Endothelial cell of umbilical vein (primary cell): ENCODE data around the gene CTSG. TPM values are rescaled to one million over a fixed set of nuclear protein-coding genes. Genes with fewer than 3 reads are reported as not detected.

Experiments
- Bru-seq: library from RNA; stranded (reverse); fragments of 400-500 nt; gene quantifications from one replicate; lab custom pipeline; 2021; lab: Mats Ljungman, UMichigan
- BruChase-seq, 2 experiments: library from RNA; stranded (reverse); fragments of 400-500 nt; gene quantifications; one replicate each; lab custom pipeline; 2021; lab: Mats Ljungman, UMichigan
- BruUV-seq: library from RNA; stranded (reverse); fragments of 400-500 nt; replicated peaks from 2 replicates; lab custom pipeline; 2021; lab: Mats Ljungman, UMichigan
- CTCF ChIA-PET: fragments of 300-600, 350-600 bp; sonication (Branson Sonifier 250); formaldehyde crosslinking; loops from one replicate; lab custom pipeline; 2021; ENCODE audit warnings: antibody characterized with exemption, inconsistent platforms; lab: Charles Lee
- POLR2A ChIA-PET: fragments of 300-600, 350-600 bp; sonication (Branson Sonifier 250); formaldehyde crosslinking; loops from one replicate; lab custom pipeline; 2021; ENCODE audit warnings: antibody characterized with exemption, inconsistent platforms; lab: Charles Lee
- DNase-seq: peaks from one replicate; pipeline ENCODE4 v3.0.0-alpha.2; 2011; ENCODE audit warnings: low read depth, low spot score
- FAIRE-seq: peaks from 2 replicates; lab custom pipeline; 2011; peaks lifted over from hg19 to GRCh38; lab: Jason Lieb, UNC
- H2AFZ ChIP-seq: 2 replicates; pipeline ENCODE4 v1.6.0; 2012; ENCODE audit warnings: low read depth, low read length, control low read depth, inconsistent platforms
- H3K27ac ChIP-seq: 2 replicates; pipeline ENCODE4 v1.5.1; 2011; ENCODE audit warnings: low read depth, mild to moderate bottlenecking, control low read depth, low read length, moderate library complexity; ENCODE audit not compliant: insufficient read depth
- H3K27me3 ChIP-seq, 2 experiments: 2 replicates each; pipeline versions ENCODE4 v1.6.0 to v1.6.1; 2011; ENCODE audit warnings: low read length in 2 of 2, mixed read lengths in 1 of 2; ENCODE audit not compliant: control insufficient read depth in 2 of 2, insufficient read depth in 2 of 2
- H3K36me3 ChIP-seq, 2 experiments: 2 replicates in 1 of 2; 3 replicates in 1 of 2; pipeline ENCODE4 v1.5.1; 2011; ENCODE audit warnings: low read length in 2 of 2, mild to moderate bottlenecking in 1 of 2, moderate library complexity in 1 of 2; ENCODE audit not compliant: control insufficient read depth in 2 of 2, insufficient read depth in 2 of 2; ENCODE audit errors: extremely low read depth in 1 of 2
- H3K4me1 ChIP-seq: 3 replicates; pipeline ENCODE4 v1.5.1; 2011; ENCODE audit warnings: mild to moderate bottlenecking, low read length; ENCODE audit not compliant: control insufficient read depth, insufficient read depth; ENCODE audit errors: extremely low read depth
- H3K4me2 ChIP-seq: 2 replicates; pipeline ENCODE4 v1.6.1; 2011; ENCODE audit warnings: low read length, control low read depth, mixed read lengths; ENCODE audit not compliant: insufficient read depth
- H3K4me3 ChIP-seq, 3 experiments: fragments of 200-600 bp in 1 of 3; sonication (generic), shearing (Covaris generic) in 1 of 3; replicated peaks in 1 of 3; 2 replicates each; pipeline ENCODE4 v1.5.1; 2011 to 2016; ENCODE audit warnings: control low read depth in 3 of 3, low read length in 3 of 3, mild to moderate bottlenecking in 2 of 3, inconsistent platforms in 1 of 3, low read depth in 1 of 3, moderate library complexity in 1 of 3; ENCODE audit not compliant: insufficient read depth in 1 of 3
- H3K79me2 ChIP-seq: 2 replicates; pipeline ENCODE4 v1.6.0; 2012; ENCODE audit warnings: low read length, inconsistent platforms; ENCODE audit not compliant: control insufficient read depth, insufficient read depth
- H3K9ac ChIP-seq: replicated peaks from 2 replicates; pipeline ENCODE3; 2011; ENCODE audit warnings: low read length, control low read depth; ENCODE audit not compliant: insufficient read depth; ENCODE audit errors: extremely low read depth
- H3K9me1 ChIP-seq: replicated peaks from 3 replicates; pipeline ENCODE4 v1.6.0; 2011; ENCODE audit warnings: mild to moderate bottlenecking, low read length; ENCODE audit not compliant: control insufficient read depth, insufficient read depth; ENCODE audit errors: extremely low read depth
- H3K9me3 ChIP-seq: replicated peaks from 2 replicates; pipeline ENCODE4 v1.5.1; 2012; ENCODE audit warnings: low read length, inconsistent platforms; ENCODE audit not compliant: control insufficient read depth, insufficient read depth
- H4K20me1 ChIP-seq: replicated peaks from 2 replicates; pipeline ENCODE3; 2011; ENCODE audit warnings: mild to moderate bottlenecking, low read length; ENCODE audit not compliant: control insufficient read depth, insufficient read depth; ENCODE audit errors: extremely low read depth
- CTCF ChIP-seq, 2 donors: IDR thresholded peaks; 1 replicate in 1 of 2; 2 replicates in 1 of 2; pipeline ENCODE4 v1.5.1; 2011; ENCODE audit warnings: low read length in 2 of 2, mild to moderate bottlenecking in 2 of 2, moderate library complexity in 2 of 2, control low read depth in 1 of 2, inconsistent platforms in 1 of 2, low read depth in 1 of 2; ENCODE audit not compliant: insufficient read depth in 1 of 2; ENCODE audit errors: extremely low read depth in 1 of 2
- EZH2 ChIP-seq: IDR thresholded peaks from 2 replicates; pipeline ENCODE4 v1.6.1; 2012; ENCODE audit warnings: borderline replicate concordance, low read depth, mild to moderate bottlenecking, moderate library complexity, low read length, inconsistent platforms; ENCODE audit not compliant: severe bottlenecking
- FOS ChIP-seq: IDR thresholded peaks from 2 replicates; pipeline ENCODE4 v1.6.1; 2011; ENCODE audit warnings: mild to moderate bottlenecking, low read length, moderate library complexity, borderline replicate concordance; ENCODE audit not compliant: insufficient read depth
- GATA2 ChIP-seq: IDR thresholded peaks from 2 replicates; pipeline ENCODE4 v1.7.0; 2011; ENCODE audit warnings: low read depth, mild to moderate bottlenecking, moderate library complexity, mixed read lengths, low read length; ENCODE audit not compliant: insufficient read length, insufficient read depth
- JUN ChIP-seq: IDR thresholded peaks from 2 replicates; pipeline ENCODE4 v1.6.1; 2011; ENCODE audit warnings: borderline replicate concordance, low read depth; ENCODE audit not compliant: insufficient read length, insufficient read depth
- MAX ChIP-seq: IDR thresholded peaks from 2 replicates; pipeline ENCODE4 v1.6.1; 2011; ENCODE audit not compliant: insufficient read depth, insufficient read length
- MYC ChIP-seq: IDR thresholded peaks from one replicate; pipeline ENCODE4 v1.6.1; 2011; ENCODE audit warnings: mild to moderate bottlenecking, low read depth, low read length
- POLR2A ChIP-seq: IDR thresholded peaks from 2 replicates; pipeline ENCODE4 v1.6.1; 2012; ENCODE audit warnings: low read depth, mild to moderate bottlenecking, control low read depth, low read length
- POLR2AphosphoS5 ChIP-seq: IDR thresholded peaks from 2 replicates; pipeline ENCODE4 v1.6.1; 2012; ENCODE audit warnings: low read depth, mild to moderate bottlenecking, control low read depth, low read length, moderate library complexity; ENCODE audit not compliant: insufficient read depth
- dilution Hi-C: fragments of 300-500 bp; cut with MboI; formaldehyde crosslinking; loops from one replicate; pipeline ENCODE4 v1.15.0; 2019; ENCODE audit warnings: low sequenced_read_pairs; ENCODE audit not compliant: extremely low pct_ligation_motif_present
- intact Hi-C: fragments of 100-400 bp; cut with micrococcal nuclease; formaldehyde crosslinking; loops from one replicate; pipeline ENCODE4 v1.10.0; 2022
- long read RNA-seq: library from polyadenylated mRNA; stranded (forward); transcript quantifications from one replicate; pipeline ENCODE4 v2.0.0, GENCODE V29; 2021
- polyA minus RNA-seq, 3 experiments: library from RNA; depleted of rRNA, polyadenylated mRNA; stranded (reverse); fragments of >200 nt; gene quantifications; 1 replicate in 1 of 3; 2 replicates in 2 of 3; pipeline ENCODE4 v1.2.3, GENCODE V29; 2011
- polyA plus RNA-seq, 4 experiments: library from polyadenylated mRNA; depleted of rRNA in 3 of 4; stranded (reverse) in 3 of 4; unstranded in 1 of 4; fragments of >200 nt; gene quantifications; 2 replicates each; pipeline versions ENCODE4 v1.2.1 to v1.2.3, GENCODE V29; 2011 to 2012; ENCODE audit warnings: missing spikeins in 1 of 4
- total RNA-seq: library from RNA; stranded (reverse); gene quantifications from 2 replicates; pipeline ENCODE4 v1.2.3, GENCODE V29; 2021

Gene CTSG
- not detected in 2 replicates for total RNA-seq
- not detected in 2 replicates for polyA plus RNA-seq
- polyA plus RNA-seq (2011; cell fraction: cytosol; rRNA removed) = not detected in 2 replicates
- not detected in 2 replicates for polyA plus RNA-seq (2011; cell fraction: nucleus; rRNA removed)
- polyA plus RNA-seq (2012) = not detected in 2 replicates
- not detected in 2 replicates for polyA minus RNA-seq
- polyA minus RNA-seq (2011; cell fraction: cytosol; rRNA and poly(A)+ RNA removed) = not detected
- polyA minus RNA-seq (2011; cell fraction: nucleus; rRNA and poly(A)+ RNA removed) = not detected in 2 replicates
- Bru-seq, nascent RNA = not detected
- not detected for BruChase-seq, experiment 1, labeled RNA remaining after a 6-hour chase
- not detected for BruChase-seq, experiment 2, labeled RNA remaining after a 2-hour chase
- long read RNA-seq = 0 reads

GRCh38 chr14:24576182-24576581, at the start of gene CTSG:
TSS of gene CTSG (minus strand) at chr14:24576250. CDS start at chr14:24576223, 27 bp downstream.
- Histone ChIP-seq H2AFZ (no peak within 1 kb of the TSS), H3K36me3 (no peaks in the 10 kb centered on the region), H3K9me3 (no peaks in the 10 kb centered on the region), H3K79me2 (no peaks in the 10 kb centered on the region), H3K9ac (no peak within 1 kb of the TSS), H3K4me1 (no peaks in the 10 kb centered on the region), H4K20me1 (no peaks in the 10 kb centered on the region), H3K27ac (no peak within 1 kb of the TSS), H3K27me3 (peaks cover 0 to 2% of the 10 kb centered on the region in 2 experiments), H3K4me2 (no peak within 1 kb of the TSS), H3K4me3 (no peak within 1 kb of the TSS), H3K9me1 (no peaks in the 10 kb centered on the region)
- intact Hi-C loops (no loop called here), dilution Hi-C loops (no loop called here)
- no TSS peak for BruUV-seq
- POLR2A ChIA-PET = no interaction called here
- FAIRE-seq = no peak
- no peak for TF ChIP-seq EZH2
- TF ChIP-seq GATA2 = no peak
- no peak for TF ChIP-seq CTCF (IDR thresholded peaks at IDR 0.05; ENCODE audit: extremely low read depth in 1 of 2, insufficient read depth in 1 of 2, low read depth in 1 of 2, low read length in 2 of 2)
- TF ChIP-seq POLR2AphosphoS5 = no peak
- no peak for TF ChIP-seq MYC
- TF ChIP-seq FOS = no peak
- no peak for TF ChIP-seq MAX
- no peak for TF ChIP-seq POLR2A
- no peak for TF ChIP-seq JUN
- no peak for DNase-seq
- CTCF ChIA-PET = interaction anchor here (1.5 kb wide), 1 partner anchor 10 kb away, joined by 3 read pairs; no protein-coding TSS in a partner anchor
